DOHH2 (cell line): ENCODE results near the gene FNDC3B.

Experiments used
- H3F3A ChIP-seq: fragments of 200-600 bp; sonication (generic), shearing (Covaris generic); 2 replicates; pipeline ENCODE4 v1.6.0; 2016; ENCODE audit warnings: antibody characterized with exemption, mild to moderate bottlenecking; ENCODE audit not compliant: control insufficient read depth, insufficient read depth
- H3K27ac ChIP-seq: fragments of 200-600 bp; sonication (generic); 2 replicates; pipeline ENCODE4 v1.5.1; 2014; ENCODE audit warnings: low read depth, mild to moderate bottlenecking, low read length, moderate library complexity
- H3K27me3 ChIP-seq: fragments of 200-600 bp; sonication (generic); 2 replicates; pipeline ENCODE4 v1.6.1; 2014; ENCODE audit warnings: mild to moderate bottlenecking, low read length, mixed read lengths; ENCODE audit not compliant: control insufficient read depth
- H3K36me3 ChIP-seq: fragments of 200-600 bp; sonication (generic); 2 replicates; pipeline ENCODE4 v1.6.1; 2014; ENCODE audit warnings: mild to moderate bottlenecking, low read length, moderate library complexity, mixed read lengths; ENCODE audit not compliant: control insufficient read depth
- H3K4me1 ChIP-seq: fragments of 200-600 bp; sonication (generic); 2 replicates; pipeline ENCODE4 v1.6.1; 2014; ENCODE audit warnings: mild to moderate bottlenecking, low read length, mixed read lengths; ENCODE audit not compliant: control insufficient read depth
- H3K4me2 ChIP-seq: fragments of 200-600 bp; sonication (generic); 2 replicates; pipeline ENCODE4 v1.6.0; 2014; ENCODE audit warnings: mild to moderate bottlenecking, low read length, moderate library complexity
- H3K4me3 ChIP-seq: fragments of 200-600 bp; sonication (generic); 2 replicates; pipeline ENCODE4 v1.5.1; 2014; ENCODE audit warnings: mild to moderate bottlenecking, low read length, mixed read lengths
- H3K79me2 ChIP-seq: fragments of 200-600 bp; sonication (generic); 2 replicates; pipeline ENCODE4 v1.6.1; 2014; ENCODE audit warnings: mild to moderate bottlenecking, low read length, mixed read lengths; ENCODE audit not compliant: control insufficient read depth
- H3K9me2 ChIP-seq: fragments of 200-600 bp; sonication (generic); replicated peaks from 2 replicates; pipeline ENCODE4 v1.6.1; 2014; ENCODE audit warnings: mild to moderate bottlenecking, low read length, mixed read lengths; ENCODE audit not compliant: control insufficient read depth
- H3K9me3 ChIP-seq: fragments of 200-600 bp; sonication (generic); 2 replicates; pipeline ENCODE4 v1.6.1; 2014; ENCODE audit warnings: antibody characterized with exemption, low read length, mixed read lengths; ENCODE audit not compliant: control insufficient read depth, insufficient read depth
- H4K20me1 ChIP-seq: fragments of 200-600 bp; sonication (generic); 2 replicates; pipeline ENCODE4 v1.6.0; 2014; ENCODE audit warnings: low read depth, mild to moderate bottlenecking, antibody characterized with exemption, low read length, moderate library complexity; ENCODE audit not compliant: control insufficient read depth, insufficient read depth
- CTCF ChIP-seq: fragments of 200-600 bp; sonication (generic); IDR thresholded peaks from one replicate; pipeline ENCODE4 v1.5.1; 2014; ENCODE audit warnings: antibody characterized with exemption, mild to moderate bottlenecking, low read depth, low read length; ENCODE audit not compliant: poor library complexity, severe bottlenecking
- EZH2phosphoT487 ChIP-seq: fragments of 200-600 bp; sonication (generic); IDR thresholded peaks from 2 replicates; pipeline ENCODE4 v1.6.1; 2017; ENCODE audit warnings: borderline replicate concordance, mild to moderate bottlenecking, antibody characterized with exemption, low read length, moderate library complexity, mixed read lengths

FNDC3B gene

DNA sequence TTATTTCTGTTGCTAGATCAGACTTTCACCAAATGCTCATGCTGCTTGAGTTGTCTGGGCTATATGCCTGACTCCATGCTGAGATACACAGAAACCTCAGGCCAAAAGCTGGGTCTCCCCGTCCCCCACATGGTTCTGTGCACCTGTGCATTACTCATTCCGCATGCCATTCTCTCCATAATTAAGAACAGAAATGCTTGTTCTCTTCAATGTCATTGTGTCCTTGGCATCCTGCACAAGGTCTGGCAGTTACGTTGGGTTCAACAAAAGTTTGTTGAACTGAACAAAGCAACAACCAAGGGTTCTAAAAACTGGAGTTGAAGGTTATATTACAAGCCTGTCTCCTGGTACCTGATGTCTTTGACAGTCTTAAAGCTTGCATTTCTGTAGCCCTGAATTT, 177.5 kb downstream of the FNDC3B start:
- Histone ChIP-seq H3K4me1 (no peaks in the 10 kb centered on the region), H3K9me3 (no peaks in the 10 kb centered on the region), H3K36me3 (no peaks in the 10 kb centered on the region), H3K27me3 (no peaks in the 10 kb centered on the region), H3K4me2 (no peak overlapping the region), H3K4me3 (no peak overlapping the region), H3K79me2 (no peaks in the 10 kb centered on the region), H4K20me1 (no peaks in the 10 kb centered on the region), H3F3A (no peaks in the 10 kb centered on the region), H3K9me2 (no peaks in the 10 kb centered on the region), H3K27ac (no peak overlapping the region)
- no peak for TF ChIP-seq CTCF

- no peaks in the 10 kb centered on the region for H3F3A ChIP-seq
Observed at GRCh38 chr3:172217877-172218276, 178.5 kb downstream of the FNDC3B start.

GRCh38 chr3:172218350-172219323, 179.3 kb downstream of the FNDC3B start:
- no peaks in the 10 kb centered on the region for H4K20me1 ChIP-seq
- H3F3A ChIP-seq: no peaks in the 10 kb centered on the region
- no peaks in the 10 kb centered on the region for H3K9me3 ChIP-seq
- H3K27me3 ChIP-seq: no peaks in the 10 kb centered on the region
- no peaks in the 10 kb centered on the region for H3K4me1 ChIP-seq
- H3K4me3 ChIP-seq: no peak overlapping the region
- no peak overlapping the region for H3K27ac ChIP-seq
- no peaks in the 10 kb centered on the region for H3K79me2 ChIP-seq
- no peaks in the 10 kb centered on the region for H3K36me3 ChIP-seq
- H3K9me2 ChIP-seq: no peaks in the 10 kb centered on the region
- TF ChIP-seq CTCF (no peak), EZH2phosphoT487 (no peak)
- H3K4me2 ChIP-seq: no peak overlapping the region

More at GRCh38 chr3:172217877-172218276, 178.5 kb downstream of the FNDC3B start:
- Histone ChIP-seq H3K4me3 (no peak overlapping the region), H3K4me1 (no peaks in the 10 kb centered on the region), H3K27me3 (no peaks in the 10 kb centered on the region), H3K4me2 (no peak overlapping the region), H3K27ac (no peak overlapping the region), H3K9me2 (no peaks in the 10 kb centered on the region), H4K20me1 (no peaks in the 10 kb centered on the region), H3K9me3 (no peaks in the 10 kb centered on the region), H3K79me2 (no peaks in the 10 kb centered on the region), H3K36me3 (no peaks in the 10 kb centered on the region)
- TF ChIP-seq CTCF (no peak), EZH2phosphoT487 (no peak)
